GM23338 (cell line): ENCODE measurements around the gene PIP5K1C. TPM values are rescaled to one million over a fixed set of nuclear protein-coding genes. Genes with fewer than 3 reads are reported as not detected.

Experiments used
- CREB1 ChIP-seq: fragments of 250-450 bp; sonication (Bioruptor Pico); IDR thresholded peaks from 2 replicates; pipeline ENCODE4 v1.5.0; 2020; ENCODE audit warnings: low read depth, mild to moderate bottlenecking, moderate library complexity
- EZH2phosphoT487 ChIP-seq: fragments of 200-600 bp; sonication (generic); IDR thresholded peaks from one replicate; pipeline ENCODE4 v1.8.1; 2018; ENCODE audit warnings: antibody characterized with exemption; ENCODE audit not compliant: unreplicated experiment
- REST ChIP-seq: IDR thresholded peaks from one replicate; pipeline ENCODE4 v1.6.1; 2018; ENCODE audit warnings: antibody characterized with exemption; ENCODE audit not compliant: unreplicated experiment
- STAT1 ChIP-seq: IDR thresholded peaks from one replicate; pipeline ENCODE4 v1.6.1; 2016; ENCODE audit warnings: antibody characterized with exemption; ENCODE audit not compliant: unreplicated experiment
- ZNF114 ChIP-seq: fragments of 250-450 bp; sonication (Bioruptor Pico); IDR thresholded peaks from 2 replicates; pipeline ENCODE4 v1.5.0; 2020; ENCODE audit warnings: mild to moderate bottlenecking, moderate library complexity
- ZNF331 ChIP-seq: fragments of 250-450 bp; sonication (Bioruptor Pico); IDR thresholded peaks from 2 replicates; pipeline ENCODE4 v1.5.0; 2020; ENCODE audit warnings: low read depth, mild to moderate bottlenecking, moderate library complexity
- ZNF462 ChIP-seq: fragments of 250-450 bp; sonication (Bioruptor Pico); IDR thresholded peaks from 2 replicates; pipeline ENCODE4 v1.5.0; 2020; ENCODE audit warnings: mild to moderate bottlenecking, moderate library complexity
- polyA plus RNA-seq: library from polyadenylated mRNA; unstranded; fragments of >200 nt; fragmentation: Nextera tagmentation; extraction: Ambion mirVana; gene quantifications from 2 replicates; pipeline ENCODE4 v1.2.1, GENCODE V29; 2016
- total RNA-seq: library from RNA; depleted of rRNA; stranded (reverse); fragments of >200 nt; shearing (Covaris generic); gene quantifications from 2 replicates; pipeline ENCODE4 v1.2.3, GENCODE V29; 2014

Gene PIP5K1C
- total and polyA plus RNA-seq, 2 experiments from 2014 or later, result 11.8 to 46.7 TPM

- TF ChIP-seq ZNF462 (no peak), ZNF114 (CRISPR knock-in tag) (no peak), STAT1 (no peak), ZNF331 (CRISPR knock-in tag) (no peak), EZH2phosphoT487 (no peak), CREB1 (CRISPR knock-in tag) (no peak), REST (no peak)
These were observed 48.7 kb upstream of the PIP5K1C start (continued) for GRCh38 chr19:3748965-3749364.
